Measurements from ENCODE around the gene ARHGAP1.

GRCh38 chr11:46694072-46694471 is 6.3 kb downstream of the ARHGAP1 start:
- TF ChIP-seq, protein P1, sequence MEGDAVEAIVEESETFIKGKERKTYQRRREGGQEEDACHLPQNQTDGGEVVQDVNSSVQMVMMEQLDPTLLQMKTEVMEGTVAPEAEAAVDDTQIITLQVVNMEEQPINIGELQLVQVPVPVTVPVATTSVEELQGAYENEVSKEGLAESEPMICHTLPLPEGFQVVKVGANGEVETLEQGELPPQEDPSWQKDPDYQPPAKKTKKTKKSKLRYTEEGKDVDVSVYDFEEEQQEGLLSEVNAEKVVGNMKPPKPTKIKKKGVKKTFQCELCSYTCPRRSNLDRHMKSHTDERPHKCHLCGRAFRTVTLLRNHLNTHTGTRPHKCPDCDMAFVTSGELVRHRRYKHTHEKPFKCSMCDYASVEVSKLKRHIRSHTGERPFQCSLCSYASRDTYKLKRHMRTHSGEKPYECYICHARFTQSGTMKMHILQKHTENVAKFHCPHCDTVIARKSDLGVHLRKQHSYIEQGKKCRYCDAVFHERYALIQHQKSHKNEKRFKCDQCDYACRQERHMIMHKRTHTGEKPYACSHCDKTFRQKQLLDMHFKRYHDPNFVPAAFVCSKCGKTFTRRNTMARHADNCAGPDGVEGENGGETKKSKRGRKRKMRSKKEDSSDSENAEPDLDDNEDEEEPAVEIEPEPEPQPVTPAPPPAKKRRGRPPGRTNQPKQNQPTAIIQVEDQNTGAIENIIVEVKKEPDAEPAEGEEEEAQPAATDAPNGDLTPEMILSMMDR (conservative IDR thresholded peaks at IDR 0.05; ENCODE audit: low read length): no peak
- no peak for TF ChIP-seq EZH2phosphoT487 (IDR thresholded peaks at IDR 0.05; ENCODE audit: borderline replicate concordance, low read depth, low read length)
